Gastroesophageal sphincter (tissue), 4 donors: Measurements from ENCODE around the gene APBA1. TPM values are rescaled to one million over a fixed set of nuclear protein-coding genes. Genes with fewer than 3 reads are reported as not detected.

Experiments
- ATAC-seq: fragments of 150-250 bp; one replicate; pipeline ENCODE4 v1.9.1; 2016; ENCODE audit warnings: mild to moderate bottlenecking, moderate library complexity
- H3K27ac ChIP-seq, 4 donors: fragments of 200-600 bp; sonication (generic) in 3 of 4; 1 replicate in 3 of 4; 2 replicates in 1 of 4; pipeline ENCODE4 v1.5.1; 2016 to 2019
- H3K27me3 ChIP-seq: fragments of 200-600 bp; sonication (generic); one replicate; pipeline ENCODE4 v1.5.1; 2019
- H3K36me3 ChIP-seq, 2 donors: fragments of 200-600 bp; sonication (generic); one replicate each; pipeline ENCODE4 v1.5.1; 2019; ENCODE audit warnings: control low read depth in 1 of 2
- H3K4me1 ChIP-seq, 3 donors: fragments of 200-600 bp; sonication (generic); 1 replicate in 2 of 3; 2 replicates in 1 of 3; pipeline ENCODE4 v1.5.1; 2016 to 2019; ENCODE audit warnings: control low read depth in 2 of 3
- H3K4me3 ChIP-seq, 2 donors: fragments of 200-600 bp; sonication (generic); one replicate each; pipeline ENCODE4 v1.5.1; 2019; ENCODE audit warnings: mild to moderate bottlenecking in 1 of 2, moderate library complexity in 1 of 2
- H3K9me3 ChIP-seq, 3 donors: fragments of 200-600 bp; sonication (generic); one replicate each; pipeline ENCODE4 v1.5.1; 2017 to 2019; ENCODE audit warnings: control low read depth in 2 of 3
- CTCF ChIP-seq, 4 experiments: fragments of 200-600 bp in 2 of 4; fragments of 450-650 bp in 2 of 4; sonication (generic) in 1 of 4; IDR thresholded peaks; one replicate each; pipeline ENCODE4 v1.5.1; 2017 to 2019; ENCODE audit warnings: antibody characterized with exemption in 4 of 4, mild to moderate bottlenecking in 2 of 4, moderate library complexity in 2 of 4
- EP300 ChIP-seq: sonication (generic); formaldehyde crosslinking; IDR thresholded peaks from one replicate; pipeline ENCODE4 v1.6.1; 2017; ENCODE audit warnings: antibody characterized with exemption, mild to moderate bottlenecking
- POLR2A ChIP-seq, 2 donors: fragments of 450-650 bp; IDR thresholded peaks; one replicate each; pipeline ENCODE4 v1.6.1; 2017; ENCODE audit warnings: antibody characterized with exemption in 2 of 2, mild to moderate bottlenecking in 2 of 2, moderate library complexity in 1 of 2
- POLR2AphosphoS5 ChIP-seq: sonication (generic); formaldehyde crosslinking; IDR thresholded peaks from one replicate; pipeline ENCODE4 v1.6.1; 2017; ENCODE audit warnings: antibody characterized with exemption
- WGBS, 2 donors: methylation state at CpG; one replicate each; pipeline ENCODE4 v1.1.5; 2018; ENCODE audit warnings: low coverage in 1 of 2; 5-methylcytosine and 5-hydroxymethylcytosine counted together
- total RNA-seq, 4 donors: library from RNA; depleted of rRNA; stranded (reverse); fragments of >200 nt; gene quantifications; one replicate each; pipeline ENCODE4 v1.1.0, GENCODE V29; 2016

Gene APBA1
- total RNA-seq, 4 donors from 2014 or later = 4.7 to 10.5 (median 5.8) TPM

- Histone ChIP-seq H3K36me3 (no peaks in the 10 kb centered on the region), H3K27ac (no peak overlapping the region), H3K27me3 (no peaks in the 10 kb centered on the region), H3K4me1 (no peaks in the 10 kb centered on the region), H3K4me3 (no peak overlapping the region), H3K9me3 (no peaks in the 10 kb centered on the region)
- ATAC-seq = no peak
- TF ChIP-seq EP300 = no peak
- no peak for TF ChIP-seq POLR2A (IDR thresholded peaks at IDR 0.05)
- no peak for TF ChIP-seq CTCF (IDR thresholded peaks at IDR 0.05)
- TF ChIP-seq POLR2AphosphoS5 = no peak
- 86 to 94% methylated on average over 2 to 5 of the region's 5 CpGs for WGBS, 2 donors
Measured at GRCh38 chr9:69593756-69594155, 78.4 kb downstream of the APBA1 start.

GRCh38 chr9:69593301-69593700 lies 78.9 kb downstream of the APBA1 start:
- no peaks in the 10 kb centered on the region for H3K27me3 ChIP-seq
- no peak overlapping the region for H3K4me3 ChIP-seq
- no peaks in the 10 kb centered on the region for H3K4me1 ChIP-seq
- no peaks in the 10 kb centered on the region for H3K9me3 ChIP-seq
- TF ChIP-seq CTCF (IDR thresholded peaks at IDR 0.05) (no peak), EP300 (no peak), POLR2A (IDR thresholded peaks at IDR 0.05) (no peak), POLR2AphosphoS5 (no peak)
- no peak overlapping the region for H3K27ac ChIP-seq
- no peak for ATAC-seq
- WGBS, 2 donors = 39% methylated on average over 3 of the region's 3 CpGs; no CpG with 5 or more reads in 1 of the 2 donors
- H3K36me3 ChIP-seq = no peaks in the 10 kb centered on the region

GRCh38 chr9:69590266-69590665 lies 81.9 kb downstream of the APBA1 start:
- Histone ChIP-seq H3K27ac (no peak overlapping the region), H3K4me1 (no peaks in the 10 kb centered on the region), H3K4me3 (no peak overlapping the region), H3K9me3 (no peaks in the 10 kb centered on the region), H3K36me3 (no peaks in the 10 kb centered on the region), H3K27me3 (no peaks in the 10 kb centered on the region)
- TF ChIP-seq EP300 = no peak
- no peak for TF ChIP-seq POLR2AphosphoS5
- no peak for TF ChIP-seq POLR2A (IDR thresholded peaks at IDR 0.05)
- no peak for TF ChIP-seq CTCF (IDR thresholded peaks at IDR 0.05)
- no peak for ATAC-seq
- WGBS, 2 donors = 63 to 73% methylated on average over 2 of the region's 5 CpGs

GRCh38 chr9:69589156-69589555 lies 83.0 kb downstream of the APBA1 start:
- Histone ChIP-seq H3K27ac (no peak overlapping the region), H3K27me3 (no peaks in the 10 kb centered on the region), H3K4me3 (no peak overlapping the region), H3K9me3 (no peaks in the 10 kb centered on the region), H3K4me1 (no peaks in the 10 kb centered on the region), H3K36me3 (no peaks in the 10 kb centered on the region)
- TF ChIP-seq POLR2AphosphoS5 (no peak), CTCF (IDR thresholded peaks at IDR 0.05) (no peak), POLR2A (IDR thresholded peaks at IDR 0.05) (no peak), EP300 (no peak)
- no peak for ATAC-seq
- 70 to 71% methylated on average over 2 to 3 of the region's 3 CpGs for WGBS, 2 donors

- ATAC-seq = no peak
- TF ChIP-seq POLR2AphosphoS5 = no peak
- no peak for TF ChIP-seq CTCF (IDR thresholded peaks at IDR 0.05)
- TF ChIP-seq EP300 = no peak
- no peak for TF ChIP-seq POLR2A (IDR thresholded peaks at IDR 0.05)
Measured at GRCh38 chr9:69585571-69585970, 86.6 kb downstream of the APBA1 start.

More at GRCh38 chr9:69585571-69585970, 86.6 kb downstream of the APBA1 start:
- 83 to 85% methylated on average over 1 to 2 of the region's 2 CpGs for WGBS, 2 donors
- Histone ChIP-seq H3K27me3 (no peaks in the 10 kb centered on the region), H3K36me3 (no peaks in the 10 kb centered on the region), H3K27ac (no peak overlapping the region), H3K4me3 (no peak overlapping the region), H3K9me3 (no peaks in the 10 kb centered on the region), H3K4me1 (no peaks in the 10 kb centered on the region)
